GM23338 (cell line): Measurements from ENCODE around the gene SMOC2. TPM values are rescaled to one million over a fixed set of nuclear protein-coding genes. Genes with fewer than 3 reads are reported as not detected.

ENCODE experiments used
- ATAC-seq: fragments of 200-7000 bp; cut with Tn5 transposase; 3 replicates; pipeline ENCODE4 v1.9.1; 2020
- DNase-seq: peaks from one replicate; pipeline ENCODE4 v3.0.0-alpha.2; 2015; ENCODE audit warnings: low spot score
- H2AFZ ChIP-seq: fragments of 200-600 bp; sonication (generic); 2 replicates; pipeline ENCODE4 v1.8.0; 2016; ENCODE audit warnings: antibody characterized with exemption, mild to moderate bottlenecking, moderate library complexity
- H3F3A ChIP-seq: fragments of 200-600 bp; sonication (generic); replicated peaks from 2 replicates; pipeline ENCODE4 v1.8.0; 2017; ENCODE audit warnings: antibody characterized with exemption, mixed run types, low read depth
- H3K27ac ChIP-seq: fragments of 200-600 bp; sonication (generic); 2 replicates; pipeline ENCODE4 v1.6.1; 2016; ENCODE audit warnings: low read depth
- H3K27me3 ChIP-seq: fragments of 200-600 bp; sonication (generic); 2 replicates; pipeline ENCODE4 v1.8.0; 2016; ENCODE audit warnings: mild to moderate bottlenecking, mixed run types, moderate library complexity; ENCODE audit not compliant: insufficient read depth
- H3K36me3 ChIP-seq: fragments of 200-600 bp; sonication (generic); 2 replicates; pipeline ENCODE4 v1.8.0; 2016; ENCODE audit warnings: mild to moderate bottlenecking; ENCODE audit not compliant: insufficient read depth
- H3K4me1 ChIP-seq: fragments of 200-600 bp; sonication (generic); 2 replicates; pipeline ENCODE4 v1.8.0; 2016; ENCODE audit warnings: mild to moderate bottlenecking, moderate library complexity; ENCODE audit not compliant: insufficient read depth
- H3K4me2 ChIP-seq: fragments of 200-600 bp; sonication (generic); 2 replicates; pipeline ENCODE4 v1.7.1; 2017; ENCODE audit warnings: mixed run types
- H3K4me3 ChIP-seq: fragments of 200-600 bp; sonication (generic); 2 replicates; pipeline ENCODE4 v1.6.1; 2016; ENCODE audit warnings: mixed run types
- H3K79me2 ChIP-seq: fragments of 200-600 bp; sonication (generic); replicated peaks from 2 replicates; pipeline ENCODE4 v1.8.0; 2017; ENCODE audit warnings: mild to moderate bottlenecking; ENCODE audit not compliant: insufficient read depth
- H3K9me2 ChIP-seq: fragments of 200-600 bp; sonication (generic); 2 replicates; pipeline ENCODE4 v1.8.0; 2017; ENCODE audit not compliant: insufficient read depth
- H4K20me1 ChIP-seq: fragments of 200-600 bp; sonication (generic); replicated peaks from 2 replicates; pipeline ENCODE4 v1.8.0; 2017; ENCODE audit warnings: mild to moderate bottlenecking; ENCODE audit not compliant: insufficient read depth
- H3K27ac Mint-ChIP-seq: 2 replicates; pipeline ENCODE4 v1.8.0; 2020; ENCODE audit warnings: inconsistent platforms, mild to moderate bottlenecking, moderate library complexity, mixed read lengths
- H3K27me3 Mint-ChIP-seq: 3 replicates; pipeline ENCODE4 v1.8.0; 2022; ENCODE audit warnings: low read depth, mild to moderate bottlenecking, moderate library complexity, mixed read lengths, inconsistent platforms; ENCODE audit not compliant: insufficient read depth, poor library complexity
- H3K36me3 Mint-ChIP-seq: 3 replicates; pipeline ENCODE4 v1.8.0; 2021; ENCODE audit warnings: low read depth, mild to moderate bottlenecking, inconsistent platforms, moderate library complexity, mixed read lengths
- H3K4me1 Mint-ChIP-seq: 3 replicates; pipeline ENCODE4 v1.8.0; 2020; ENCODE audit warnings: mild to moderate bottlenecking, inconsistent platforms, mixed read lengths
- H3K4me3 Mint-ChIP-seq: 3 replicates; pipeline ENCODE4 v1.8.0; 2021; ENCODE audit warnings: moderate library complexity, mild to moderate bottlenecking, inconsistent platforms, mixed read lengths
- H3K9me3 Mint-ChIP-seq: 3 replicates; pipeline ENCODE4 v1.8.0; 2020; ENCODE audit warnings: moderate library complexity, mild to moderate bottlenecking, inconsistent platforms, mixed read lengths
- CREB1 ChIP-seq: fragments of 250-450 bp; sonication (Bioruptor Pico); IDR thresholded peaks from 2 replicates; pipeline ENCODE4 v1.5.0; 2020; ENCODE audit warnings: low read depth, mild to moderate bottlenecking, moderate library complexity
- CTCF ChIP-seq, 2 experiments: fragments of 200-600 bp in 1 of 2; sonication (generic) in 1 of 2; conservative IDR thresholded peaks; 2 replicates each; pipeline versions ENCODE4 v1.5.1 to v1.6.1; 2016 to 2017; ENCODE audit warnings: antibody characterized with exemption in 2 of 2, low read depth in 2 of 2, mild to moderate bottlenecking in 2 of 2, moderate library complexity in 1 of 2
- ETS1 ChIP-seq: IDR thresholded peaks from 2 replicates; pipeline ENCODE4 v1.6.1; 2016; ENCODE audit warnings: antibody characterized with exemption
- EZH2 ChIP-seq: fragments of 200-600 bp; sonication (generic); IDR thresholded peaks from one replicate; pipeline ENCODE4 v1.8.0; 2017; ENCODE audit warnings: antibody characterized with exemption, mild to moderate bottlenecking, low read depth; ENCODE audit not compliant: unreplicated experiment
- EZH2phosphoT487 ChIP-seq: fragments of 200-600 bp; sonication (generic); IDR thresholded peaks from one replicate; pipeline ENCODE4 v1.8.1; 2018; ENCODE audit warnings: antibody characterized with exemption; ENCODE audit not compliant: unreplicated experiment
- JUNB ChIP-seq: IDR thresholded peaks from one replicate; pipeline ENCODE4 v1.6.1; 2016; ENCODE audit warnings: antibody characterized with exemption; ENCODE audit not compliant: unreplicated experiment
- NANOG ChIP-seq: IDR thresholded peaks from 2 replicates; pipeline ENCODE4 v1.6.1; 2016; ENCODE audit warnings: antibody characterized with exemption, borderline replicate concordance
- POLR2AphosphoS5 ChIP-seq: IDR thresholded peaks from 2 replicates; pipeline ENCODE4 v1.6.1; 2016; ENCODE audit warnings: antibody characterized with exemption, low read depth
- STAT1 ChIP-seq: IDR thresholded peaks from one replicate; pipeline ENCODE4 v1.6.1; 2016; ENCODE audit warnings: antibody characterized with exemption; ENCODE audit not compliant: unreplicated experiment
- ZNF114 ChIP-seq: fragments of 250-450 bp; sonication (Bioruptor Pico); IDR thresholded peaks from 2 replicates; pipeline ENCODE4 v1.5.0; 2020; ENCODE audit warnings: mild to moderate bottlenecking, moderate library complexity
- ZNF331 ChIP-seq: fragments of 250-450 bp; sonication (Bioruptor Pico); IDR thresholded peaks from 2 replicates; pipeline ENCODE4 v1.5.0; 2020; ENCODE audit warnings: low read depth, mild to moderate bottlenecking, moderate library complexity
- ZNF462 ChIP-seq: fragments of 250-450 bp; sonication (Bioruptor Pico); IDR thresholded peaks from 2 replicates; pipeline ENCODE4 v1.5.0; 2020; ENCODE audit warnings: mild to moderate bottlenecking, moderate library complexity
- polyA plus RNA-seq: library from polyadenylated mRNA; unstranded; fragments of >200 nt; fragmentation: Nextera tagmentation; extraction: Ambion mirVana; gene quantifications from 2 replicates; pipeline ENCODE4 v1.2.1, GENCODE V29; 2016
- total RNA-seq: library from RNA; depleted of rRNA; stranded (reverse); fragments of >200 nt; shearing (Covaris generic); gene quantifications from 2 replicates; pipeline ENCODE4 v1.2.3, GENCODE V29; 2014
- TF ChIP-seq, protein P1 (sequence below): IDR thresholded peaks from one replicate; pipeline ENCODE4 v1.6.1; 2018; ENCODE audit warnings: antibody characterized with exemption; ENCODE audit not compliant: unreplicated experiment

The SMOC2 gene
- total and polyA plus RNA-seq, 2 experiments from 2014 or later = 4.3 to 6.5 TPM

DNA sequence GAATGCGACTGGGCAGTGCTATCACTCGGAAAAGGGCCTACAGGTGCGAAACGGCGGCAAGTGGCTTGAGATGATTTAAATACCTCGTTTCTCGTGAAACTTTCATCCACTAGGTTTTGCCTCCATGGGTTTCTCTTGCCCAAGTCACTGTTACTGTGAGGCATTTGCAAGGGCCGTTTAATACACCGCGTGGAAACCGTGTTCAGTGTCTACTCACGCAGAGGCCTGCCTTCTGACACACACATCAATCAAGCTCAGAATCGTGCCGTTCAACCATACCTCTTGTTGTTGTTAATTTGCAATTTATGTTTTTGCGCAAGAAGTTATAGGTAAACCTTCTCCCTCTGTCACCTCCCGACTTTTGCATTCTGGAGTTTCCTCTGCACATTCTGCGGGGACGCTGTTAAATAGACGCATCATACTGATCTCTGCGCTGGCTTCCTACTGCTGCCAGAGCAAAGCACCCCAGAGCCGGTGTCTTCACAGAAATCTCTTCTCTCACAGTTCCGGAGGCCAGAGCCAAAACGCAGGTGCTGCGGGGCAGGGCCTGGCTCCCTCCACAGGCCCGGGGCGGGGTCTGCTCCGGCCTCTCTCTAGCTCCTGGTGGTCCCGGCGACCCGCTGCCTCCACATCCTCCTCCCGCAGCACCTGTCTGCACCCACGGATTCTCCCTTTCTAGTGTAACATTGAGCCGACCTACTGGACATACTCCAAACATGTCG lies 251.4 kb downstream of the SMOC2 start:
- Histone ChIP-seq H3K4me1 (peaks cover 10% of the 10 kb centered on the region; the same call in 1 of the 2 replicates), H3K79me2 (no peaks in the 10 kb centered on the region), H3K27ac (no peak overlapping the region), H2AFZ (no peak overlapping the region), H3K4me3 (no peak overlapping the region), H3K36me3 (no peaks in the 10 kb centered on the region), H4K20me1 (no peaks in the 10 kb centered on the region), H3K4me2 (no peak overlapping the region), H3K9me2 (no peaks in the 10 kb centered on the region), H3F3A (no peaks in the 10 kb centered on the region), H3K27me3 (no peaks in the 10 kb centered on the region)
- H3K4me3 Mint-ChIP-seq = no peak overlapping the region
- TF ChIP-seq, protein P1, sequence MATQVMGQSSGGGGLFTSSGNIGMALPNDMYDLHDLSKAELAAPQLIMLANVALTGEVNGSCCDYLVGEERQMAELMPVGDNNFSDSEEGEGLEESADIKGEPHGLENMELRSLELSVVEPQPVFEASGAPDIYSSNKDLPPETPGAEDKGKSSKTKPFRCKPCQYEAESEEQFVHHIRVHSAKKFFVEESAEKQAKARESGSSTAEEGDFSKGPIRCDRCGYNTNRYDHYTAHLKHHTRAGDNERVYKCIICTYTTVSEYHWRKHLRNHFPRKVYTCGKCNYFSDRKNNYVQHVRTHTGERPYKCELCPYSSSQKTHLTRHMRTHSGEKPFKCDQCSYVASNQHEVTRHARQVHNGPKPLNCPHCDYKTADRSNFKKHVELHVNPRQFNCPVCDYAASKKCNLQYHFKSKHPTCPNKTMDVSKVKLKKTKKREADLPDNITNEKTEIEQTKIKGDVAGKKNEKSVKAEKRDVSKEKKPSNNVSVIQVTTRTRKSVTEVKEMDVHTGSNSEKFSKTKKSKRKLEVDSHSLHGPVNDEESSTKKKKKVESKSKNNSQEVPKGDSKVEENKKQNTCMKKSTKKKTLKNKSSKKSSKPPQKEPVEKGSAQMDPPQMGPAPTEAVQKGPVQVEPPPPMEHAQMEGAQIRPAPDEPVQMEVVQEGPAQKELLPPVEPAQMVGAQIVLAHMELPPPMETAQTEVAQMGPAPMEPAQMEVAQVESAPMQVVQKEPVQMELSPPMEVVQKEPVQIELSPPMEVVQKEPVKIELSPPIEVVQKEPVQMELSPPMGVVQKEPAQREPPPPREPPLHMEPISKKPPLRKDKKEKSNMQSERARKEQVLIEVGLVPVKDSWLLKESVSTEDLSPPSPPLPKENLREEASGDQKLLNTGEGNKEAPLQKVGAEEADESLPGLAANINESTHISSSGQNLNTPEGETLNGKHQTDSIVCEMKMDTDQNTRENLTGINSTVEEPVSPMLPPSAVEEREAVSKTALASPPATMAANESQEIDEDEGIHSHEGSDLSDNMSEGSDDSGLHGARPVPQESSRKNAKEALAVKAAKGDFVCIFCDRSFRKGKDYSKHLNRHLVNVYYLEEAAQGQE = no peak
- TF ChIP-seq EZH2 (no peak), ZNF114 (CRISPR knock-in tag) (no peak), JUNB (no peak), EZH2phosphoT487 (no peak), CREB1 (CRISPR knock-in tag) (no peak), NANOG (no peak), POLR2AphosphoS5 (no peak), ZNF462 (CRISPR knock-in tag) (no peak), CTCF (conservative IDR thresholded peaks at IDR 0.05; ENCODE audit: low read depth in 2 of 2) (no peak), ETS1 (no peak), STAT1 (no peak), ZNF331 (CRISPR knock-in tag) (no peak)
- ATAC-seq (peak; percentile 20), DNase-seq (peak; percentile 26)
- peaks cover 8% of the 10 kb centered on the region for H3K27me3 Mint-ChIP-seq
- H3K36me3 Mint-ChIP-seq = no peaks in the 10 kb centered on the region
- H3K4me1 Mint-ChIP-seq = peaks cover 50% of the 10 kb centered on the region
- H3K9me3 Mint-ChIP-seq = no peaks in the 10 kb centered on the region; the same call in 2 of the 3 replicates
- H3K27ac Mint-ChIP-seq = no peak overlapping the region; the same call in 1 of the 2 replicates
